ENCODE data around the gene ZNF280D.

The ZNF280D gene

DNA sequence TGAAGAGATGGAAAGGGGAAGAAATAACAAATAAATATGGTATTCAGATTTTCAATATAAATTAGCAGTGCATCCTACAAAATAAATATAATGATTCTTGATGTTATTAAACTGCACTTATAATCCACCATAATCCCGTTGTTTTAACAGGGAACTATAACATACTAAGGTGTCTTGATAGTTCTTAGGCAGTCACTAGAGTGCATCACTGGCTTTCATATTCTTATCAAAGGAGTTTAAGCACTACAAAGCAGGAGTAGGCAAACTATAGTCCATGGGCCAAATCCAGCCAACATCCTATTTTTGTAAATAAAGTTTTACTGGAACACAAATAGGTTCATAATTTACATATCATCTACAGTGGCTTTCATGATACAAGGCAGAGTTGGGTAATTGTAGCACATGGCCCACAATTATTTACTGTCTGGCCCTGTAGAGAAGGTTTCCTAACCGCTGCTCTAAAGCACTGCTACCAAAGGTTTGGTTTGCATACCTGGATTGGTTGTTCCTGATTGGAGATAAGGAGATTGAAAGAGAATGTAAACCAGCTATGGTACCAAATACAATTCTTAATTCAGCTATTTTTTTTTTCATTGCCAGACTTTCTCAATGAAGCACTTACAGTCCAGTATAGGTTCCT, 104.3 kb downstream of the ZNF280D start:
- no peak for DNase-seq

GRCh38 chr15:56619887-56620286, 113.4 kb downstream of the ZNF280D start:
- DNase-seq = no peak

DNA sequence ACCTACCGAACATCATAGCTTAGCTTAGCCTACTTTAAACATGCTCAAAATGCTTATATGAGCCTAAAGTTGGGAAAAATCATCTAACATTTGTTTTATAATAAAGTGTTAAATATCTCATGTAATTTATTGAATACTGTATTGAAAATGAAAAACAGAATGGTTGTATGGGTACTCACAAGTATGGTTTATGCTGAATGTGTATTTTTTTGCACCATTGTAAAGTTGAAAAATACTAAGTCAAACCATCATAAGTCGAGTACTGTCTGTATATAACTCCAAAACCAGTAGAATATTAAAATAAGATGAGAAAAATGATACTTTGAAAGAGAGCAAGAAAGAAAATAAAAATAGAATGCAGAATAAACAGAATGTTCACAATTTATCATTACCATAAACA, 115.7 kb downstream of the ZNF280D start:
- DNase-seq = no peak

DNA sequence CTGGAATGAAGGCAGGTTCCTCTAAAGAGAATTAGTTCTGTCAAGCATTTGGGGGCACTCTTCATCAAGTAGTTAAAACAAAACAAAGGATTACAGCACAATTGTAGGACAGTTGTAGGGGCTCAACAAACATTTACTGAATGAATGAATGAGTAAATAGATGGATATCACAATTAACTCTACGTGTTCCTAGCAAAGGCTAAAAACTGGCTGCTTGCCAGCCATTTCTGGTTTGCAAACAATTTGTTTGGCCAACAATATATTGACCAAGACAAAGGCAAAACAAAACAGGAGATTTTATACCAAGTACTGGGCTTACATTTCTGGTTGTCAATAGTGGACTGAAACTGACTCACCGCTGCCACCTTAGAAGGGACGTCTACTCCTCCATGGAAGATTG, 116.8 kb downstream of the ZNF280D start:
- DNase-seq = no peak

- DNase-seq = no peak
Observed at GRCh38 chr15:56613811-56614210, 119.5 kb downstream of the ZNF280D start.

DNA sequence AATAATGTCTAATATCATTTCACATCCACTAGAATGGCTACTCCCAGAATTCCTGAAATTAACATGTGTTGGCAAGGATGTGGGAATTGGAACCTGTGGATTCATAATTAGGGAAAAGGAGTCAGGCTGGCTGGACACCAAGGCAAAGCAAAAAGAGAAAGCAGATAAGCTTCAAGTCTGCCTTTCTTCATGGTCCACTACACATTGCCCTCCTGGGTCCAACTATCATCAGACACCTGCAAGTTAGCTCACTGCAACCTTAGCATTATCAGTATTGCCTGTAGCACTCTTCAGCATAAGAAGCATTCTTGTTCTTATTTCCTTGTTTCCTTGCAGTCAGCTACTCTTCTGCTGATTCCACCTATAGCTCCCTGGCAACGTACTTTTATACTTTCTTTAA, 124.3 kb downstream of the ZNF280D start:
- DNase-seq = no peak

DNA sequence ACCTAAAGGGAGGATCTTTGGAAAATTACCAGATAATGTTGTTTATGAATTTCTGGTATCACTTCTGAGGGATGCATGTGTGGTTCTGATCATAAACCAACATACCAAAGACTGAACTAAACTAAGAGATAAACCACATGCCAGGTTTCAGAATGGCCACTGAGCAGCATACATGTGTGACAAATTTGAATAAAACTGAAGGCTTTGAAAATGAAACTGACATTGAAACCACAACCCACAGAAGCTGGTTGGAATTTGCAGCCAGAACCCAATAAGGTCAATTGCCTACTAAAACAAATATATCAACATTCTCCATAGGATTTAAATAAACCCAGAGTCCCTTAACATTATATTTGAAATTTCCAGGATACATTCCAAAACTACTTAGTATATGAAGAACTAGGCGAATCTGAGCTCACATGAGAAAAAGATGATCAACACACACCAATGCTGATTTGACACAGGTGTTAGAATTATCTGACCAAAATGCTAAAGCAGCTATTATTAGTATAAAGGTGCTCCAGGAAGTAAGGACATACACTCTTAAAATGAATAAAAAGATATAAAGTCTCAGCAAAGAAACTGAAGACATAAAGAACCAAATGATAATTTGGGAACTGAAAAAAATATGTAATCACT, 125.0 kb downstream of the ZNF280D start:
- no peak for DNase-seq

DNA sequence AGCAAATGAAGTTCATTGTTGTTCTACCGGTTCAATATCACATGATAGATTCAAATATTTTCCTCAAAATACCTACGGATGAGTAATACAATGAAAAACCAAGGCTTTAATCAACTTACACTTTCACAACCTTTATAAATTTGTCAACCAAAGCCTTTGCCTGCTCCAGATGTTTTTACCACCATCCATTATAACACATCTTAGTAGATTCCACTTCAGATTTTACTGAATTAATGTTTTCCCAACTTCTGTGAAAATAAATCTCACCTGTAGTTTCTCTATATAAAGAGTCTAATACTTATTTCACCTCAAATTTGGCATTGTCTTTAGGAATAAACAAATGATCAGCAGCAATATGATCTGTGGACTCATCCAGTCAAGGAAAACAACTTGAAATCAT, 131.1 kb downstream of the ZNF280D start:
- no peak for DNase-seq

DNA sequence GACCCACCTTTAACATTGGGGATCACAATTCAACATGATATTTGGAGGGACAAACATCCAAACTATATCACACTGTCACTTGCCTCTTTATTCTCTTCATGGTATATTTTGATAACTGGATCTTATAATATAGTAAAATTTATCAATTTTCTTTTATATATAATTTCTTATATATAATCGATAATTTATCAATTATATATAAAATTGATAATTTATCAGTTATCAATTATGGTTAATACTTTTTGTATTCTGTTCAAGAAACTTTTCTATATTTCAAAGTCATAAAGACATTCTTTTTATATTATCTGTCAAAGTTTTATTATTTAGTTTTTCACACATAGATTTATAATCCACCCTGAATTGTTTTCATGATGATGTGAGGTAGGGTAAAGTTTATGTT, 132.9 kb downstream of the ZNF280D start:
- no peak for DNase-seq

- DNase-seq = no peak
Observed at GRCh38 chr15:56598991-56599390, 134.3 kb downstream of the ZNF280D start.

DNA sequence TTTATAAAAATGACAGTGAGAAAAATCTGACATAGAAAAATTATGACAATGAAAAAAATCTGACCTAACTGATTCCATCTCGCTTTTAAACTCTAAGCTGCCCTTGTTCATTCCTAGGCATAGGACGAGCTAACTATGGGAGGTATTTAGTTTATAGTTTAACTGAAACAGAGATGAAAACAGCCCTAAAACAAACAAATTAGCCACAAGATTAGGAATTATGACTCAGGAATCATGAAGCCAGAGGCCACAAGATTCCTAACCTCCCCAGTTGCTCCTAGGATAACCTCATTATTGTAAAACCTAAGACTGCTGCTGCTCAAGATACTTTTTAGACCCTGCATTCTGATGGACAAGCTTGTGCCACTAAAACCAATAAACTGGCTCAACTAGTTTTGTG, 145.6 kb downstream of the ZNF280D start:
- no peak for DNase-seq

DNA sequence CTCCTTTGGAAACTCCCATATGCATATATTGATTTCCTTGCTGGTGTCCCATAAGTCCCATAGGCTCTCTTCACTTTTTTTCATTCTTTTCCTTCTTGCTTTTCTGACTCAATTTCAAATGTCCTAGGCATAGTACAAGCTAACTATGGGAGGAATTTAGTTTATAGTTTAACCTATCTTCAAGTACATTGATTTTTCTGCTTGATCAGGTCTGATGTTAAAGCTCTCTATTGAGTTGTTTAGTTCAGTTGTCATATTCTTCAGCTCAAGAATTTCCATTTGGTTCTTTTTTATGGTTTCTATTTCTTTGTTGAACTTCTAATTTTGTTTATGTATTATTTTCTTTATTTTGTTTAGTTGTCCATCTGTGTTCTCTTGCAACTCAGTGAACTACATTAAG, 147.1 kb downstream of the ZNF280D start:
- DNase-seq = no peak

DNA sequence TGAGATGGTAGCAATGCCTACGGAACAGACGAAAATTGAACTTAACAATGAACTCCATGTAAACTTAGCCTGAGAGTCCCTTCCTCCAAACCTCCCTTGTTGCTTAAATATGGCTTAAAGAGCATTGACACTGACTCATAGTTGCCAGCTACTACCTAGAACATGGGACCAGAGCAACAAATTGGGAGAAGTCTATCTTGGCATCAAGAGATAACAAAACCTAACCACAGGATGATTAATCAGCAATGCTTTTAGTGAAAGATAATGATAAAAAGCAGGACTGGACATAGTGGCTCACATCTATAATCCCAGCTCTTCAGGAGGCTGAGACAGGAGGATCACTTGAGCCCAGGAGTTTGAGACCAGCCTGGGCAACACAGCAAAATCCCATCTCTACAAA, 150.5 kb downstream of the ZNF280D start:
- DNase-seq = no peak
